Neuron (in vitro differentiated cells): ENCODE data around the gene PHF21B.
"Not testable (repeated sequence)": the region's sequence is repeated elsewhere in the genome, so short reads cannot be mapped to it uniquely, and the experiment has no call there.

Experiments used
- H2AFZ ChIP-seq: one replicate; pipeline ENCODE4 v1.6.1; 2013; ENCODE audit warnings: low read depth, mild to moderate bottlenecking, inconsistent platforms, low read length, moderate library complexity
- H3K27me3 ChIP-seq: one replicate; pipeline ENCODE4 v1.6.1; 2013; ENCODE audit warnings: low read length; ENCODE audit not compliant: insufficient read depth
- H3K36me3 ChIP-seq: one replicate; pipeline ENCODE4 v1.6.1; 2013; ENCODE audit warnings: low read length; ENCODE audit not compliant: insufficient read depth
- H3K4me1 ChIP-seq: one replicate; pipeline ENCODE4 v1.6.1; 2013; ENCODE audit warnings: low read length; ENCODE audit not compliant: insufficient read depth
- H3K4me3 ChIP-seq: 2 replicates; pipeline ENCODE4 v1.5.1; 2013; ENCODE audit warnings: mild to moderate bottlenecking, low read length, moderate library complexity
- H3K9me3 ChIP-seq: one replicate; pipeline ENCODE4 v1.6.1; 2013; ENCODE audit warnings: low read length

PHF21B gene

DNA sequence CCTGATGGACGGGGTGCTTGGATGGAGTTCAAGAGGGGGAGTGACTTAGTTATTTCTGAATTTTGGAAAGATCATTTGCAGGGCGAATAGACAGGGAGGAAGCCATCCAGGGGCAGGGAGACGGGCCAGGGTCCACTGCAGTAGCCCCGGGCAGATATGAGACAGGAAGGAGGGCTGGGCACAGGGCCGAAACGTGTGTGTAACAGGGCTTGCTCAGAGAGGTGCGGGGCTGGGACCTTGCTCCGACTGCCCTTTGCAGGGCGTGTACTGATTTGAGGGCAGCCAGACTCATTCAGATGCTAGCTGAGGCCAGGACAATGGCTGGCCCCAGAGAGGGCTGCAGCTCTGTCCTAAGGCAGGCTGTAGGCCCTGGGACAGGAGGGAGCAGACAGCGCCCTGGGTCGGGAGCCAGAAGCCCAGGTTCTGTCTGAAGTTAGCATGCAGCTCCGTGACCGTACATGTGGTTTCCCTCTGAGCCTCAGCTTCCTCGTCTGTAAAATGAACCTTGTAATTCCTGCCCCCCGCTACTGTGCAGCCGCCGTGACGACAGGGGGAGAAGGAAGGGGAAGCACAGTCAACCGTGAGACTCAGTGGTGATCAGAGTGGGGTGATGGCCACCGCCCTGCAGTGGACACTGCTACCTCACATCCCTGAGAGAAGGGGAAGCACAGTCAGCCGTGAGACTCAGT lies 103.4 kb downstream of the PHF21B start:
- H3K9me3 ChIP-seq = peaks cover 18% of the 10 kb centered on the region
- H3K27me3 ChIP-seq = no peaks in the 10 kb centered on the region
- no peak overlapping the region for H3K4me3 ChIP-seq
- peaks cover 87% of the 10 kb centered on the region for H3K36me3 ChIP-seq
- no peaks in the 10 kb centered on the region for H3K4me1 ChIP-seq
- no peak overlapping the region for H2AFZ ChIP-seq

DNA sequence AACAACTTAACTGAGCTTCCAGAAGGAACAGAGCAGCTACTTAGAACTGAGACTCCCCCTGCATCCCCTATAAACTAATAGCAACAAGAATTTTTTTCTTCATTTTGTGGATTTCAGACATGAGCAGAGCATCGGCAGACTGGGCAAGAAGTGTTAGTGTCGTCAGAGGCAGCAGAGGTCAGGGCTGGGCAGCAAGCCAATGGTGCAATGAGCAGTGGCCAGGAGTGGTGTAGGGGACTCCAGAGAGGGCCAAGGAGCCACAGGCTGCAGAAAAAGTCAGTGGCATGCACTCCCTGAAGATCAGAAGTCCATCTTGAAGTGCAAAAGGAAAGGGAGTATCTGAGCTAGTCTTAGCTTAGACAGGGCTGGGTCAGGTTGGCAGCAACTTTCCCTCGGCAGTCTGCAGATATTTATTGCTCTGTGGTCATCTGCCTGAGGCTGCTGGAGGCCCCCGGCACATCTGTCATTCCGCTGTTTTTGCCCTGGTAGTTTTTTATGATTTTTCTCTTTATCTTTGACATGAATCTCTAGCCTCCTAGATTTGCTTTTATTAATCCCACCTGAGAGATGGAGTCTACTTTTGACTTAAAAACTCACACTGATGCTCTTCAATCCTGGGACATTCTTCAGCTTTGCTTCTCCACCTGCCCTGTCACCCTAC lies 105.2 kb downstream of the PHF21B start:
- H3K36me3 ChIP-seq = peaks cover 87% of the 10 kb centered on the region
- peaks cover 18% of the 10 kb centered on the region for H3K9me3 ChIP-seq
- H3K27me3 ChIP-seq, H2AFZ ChIP-seq, H3K4me3 ChIP-seq, H3K4me1 ChIP-seq: not testable (repeated sequence)

GRCh38 chr22:44903164-44903563 lies 106.6 kb downstream of the PHF21B start:
- Histone ChIP-seq H3K9me3 (peaks cover 18% of the 10 kb centered on the region), H3K36me3 (peaks cover 76% of the 10 kb centered on the region)
- not testable (repeated sequence) for H3K4me3 ChIP-seq, H2AFZ ChIP-seq, H3K4me1 ChIP-seq, H3K27me3 ChIP-seq

DNA sequence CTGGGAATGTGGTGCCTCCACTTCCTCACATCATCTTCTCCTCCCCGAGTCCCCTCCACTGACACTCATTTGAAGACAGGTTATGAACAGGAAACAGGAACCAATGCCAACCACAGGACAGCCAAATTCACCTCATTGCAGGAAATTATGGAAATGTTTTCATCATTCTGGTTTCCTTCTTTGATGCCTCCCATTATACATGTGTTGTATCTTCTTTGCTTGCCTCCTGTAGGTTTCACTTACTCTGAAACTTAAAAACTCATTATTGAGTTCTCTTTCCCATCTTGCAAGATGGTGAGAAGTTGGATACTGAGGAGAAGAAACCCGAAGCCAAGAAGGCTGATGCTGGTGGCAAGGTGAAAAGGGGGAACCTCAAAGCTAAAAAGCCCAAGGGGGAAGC lies 108.5 kb downstream of the PHF21B start:
- Histone ChIP-seq H2AFZ (no peak overlapping the region), H3K36me3 (peaks cover 64% of the 10 kb centered on the region), H3K9me3 (peaks cover 15% of the 10 kb centered on the region), H3K27me3 (no peaks in the 10 kb centered on the region), H3K4me1 (no peaks in the 10 kb centered on the region), H3K4me3 (no peak overlapping the region)

- H3K27me3 ChIP-seq = no peaks in the 10 kb centered on the region
- H3K4me3 ChIP-seq = no peak overlapping the region
- peaks cover 69% of the 10 kb centered on the region for H3K36me3 ChIP-seq
- peaks cover 12% of the 10 kb centered on the region for H3K9me3 ChIP-seq
- peaks cover 2% of the 10 kb centered on the region for H3K4me1 ChIP-seq
- H2AFZ ChIP-seq = no peak overlapping the region
Observed at GRCh38 chr22:44898236-44898635, 111.6 kb downstream of the PHF21B start.

DNA sequence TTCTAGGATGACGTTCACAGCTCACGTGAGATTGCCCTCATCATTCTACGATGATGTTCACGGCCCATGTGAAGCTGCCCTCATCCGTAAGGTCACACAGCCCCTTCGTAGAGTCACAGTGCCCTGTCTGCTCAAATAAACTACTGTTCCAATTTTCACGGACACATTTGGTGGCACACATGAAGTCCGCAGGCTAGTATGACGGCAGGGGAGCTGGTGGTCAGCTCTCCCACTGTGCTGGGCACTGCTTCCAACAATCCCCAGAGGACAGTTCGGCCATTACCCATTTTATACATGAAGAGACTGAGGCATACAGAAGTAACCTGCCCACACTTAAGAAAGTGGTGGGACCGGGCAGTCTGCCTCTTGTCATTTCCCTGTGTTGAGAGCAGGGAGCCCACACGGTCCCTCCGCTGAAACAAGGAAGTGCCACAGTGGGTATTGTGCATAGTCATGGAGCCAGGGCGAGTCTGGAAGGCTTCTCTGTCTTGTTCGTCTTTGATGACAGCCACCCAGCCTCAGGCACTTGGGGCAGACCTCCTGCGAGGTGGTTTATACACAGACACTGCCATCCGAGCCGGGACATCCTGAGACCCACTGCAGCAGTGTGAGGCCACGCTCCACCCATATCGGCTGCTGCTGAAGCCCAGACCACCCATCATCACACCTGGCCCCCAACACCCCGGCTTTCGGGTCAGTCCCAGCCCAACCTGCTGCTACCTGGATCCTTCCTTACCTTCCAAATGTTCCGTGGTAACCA lies 114.3 kb downstream of the PHF21B start:
- Histone ChIP-seq H2AFZ (no peak overlapping the region), H3K9me3 (no peaks in the 10 kb centered on the region), H3K4me1 (peaks cover 2% of the 10 kb centered on the region), H3K27me3 (no peaks in the 10 kb centered on the region), H3K4me3 (no peak overlapping the region), H3K36me3 (peaks cover 69% of the 10 kb centered on the region)

- H3K9me3 ChIP-seq = no peaks in the 10 kb centered on the region
Observed at GRCh38 chr22:44894782-44895181, 115.0 kb downstream of the PHF21B start.

GRCh38 chr22:44894321-44894720 lies 115.5 kb downstream of the PHF21B start:
- peaks cover 69% of the 10 kb centered on the region for H3K36me3 ChIP-seq

More at GRCh38 chr22:44894782-44895181, 115.0 kb downstream of the PHF21B start:
- Histone ChIP-seq H3K27me3 (no peaks in the 10 kb centered on the region), H3K36me3 (peaks cover 67% of the 10 kb centered on the region), H2AFZ (no peak overlapping the region), H3K4me3 (no peak overlapping the region), H3K4me1 (peaks cover 2% of the 10 kb centered on the region)

DNA sequence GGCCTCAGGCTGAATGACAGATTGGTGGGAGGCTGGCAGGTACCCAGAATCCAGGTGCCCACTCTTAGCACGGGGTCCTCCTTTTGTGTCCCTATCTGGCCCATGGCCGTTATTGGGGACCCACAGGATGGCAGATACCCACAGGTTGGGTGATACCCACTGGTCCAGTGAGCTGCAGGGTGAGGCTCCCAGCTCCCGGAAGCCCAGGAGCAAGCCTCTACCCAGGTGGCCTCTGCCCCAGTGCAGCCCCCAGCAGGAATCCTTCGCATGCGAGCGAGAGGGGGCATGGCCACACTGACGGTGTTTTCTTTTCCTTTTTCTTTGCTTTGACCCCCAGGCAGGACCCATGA lies 116.1 kb downstream of the PHF21B start:
- no peaks in the 10 kb centered on the region for H3K9me3 ChIP-seq
- no peak overlapping the region for H3K4me3 ChIP-seq
- peaks cover 74% of the 10 kb centered on the region for H3K36me3 ChIP-seq
- no peak overlapping the region for H2AFZ ChIP-seq
- H3K27me3 ChIP-seq = no peaks in the 10 kb centered on the region
- H3K4me1 ChIP-seq = peaks cover 2% of the 10 kb centered on the region

More at GRCh38 chr22:44894321-44894720, 115.5 kb downstream of the PHF21B start:
- no peaks in the 10 kb centered on the region for H3K27me3 ChIP-seq
- peaks cover 2% of the 10 kb centered on the region for H3K4me1 ChIP-seq
- no peak overlapping the region for H3K4me3 ChIP-seq
- H2AFZ ChIP-seq = no peak overlapping the region
- no peaks in the 10 kb centered on the region for H3K9me3 ChIP-seq

DNA sequence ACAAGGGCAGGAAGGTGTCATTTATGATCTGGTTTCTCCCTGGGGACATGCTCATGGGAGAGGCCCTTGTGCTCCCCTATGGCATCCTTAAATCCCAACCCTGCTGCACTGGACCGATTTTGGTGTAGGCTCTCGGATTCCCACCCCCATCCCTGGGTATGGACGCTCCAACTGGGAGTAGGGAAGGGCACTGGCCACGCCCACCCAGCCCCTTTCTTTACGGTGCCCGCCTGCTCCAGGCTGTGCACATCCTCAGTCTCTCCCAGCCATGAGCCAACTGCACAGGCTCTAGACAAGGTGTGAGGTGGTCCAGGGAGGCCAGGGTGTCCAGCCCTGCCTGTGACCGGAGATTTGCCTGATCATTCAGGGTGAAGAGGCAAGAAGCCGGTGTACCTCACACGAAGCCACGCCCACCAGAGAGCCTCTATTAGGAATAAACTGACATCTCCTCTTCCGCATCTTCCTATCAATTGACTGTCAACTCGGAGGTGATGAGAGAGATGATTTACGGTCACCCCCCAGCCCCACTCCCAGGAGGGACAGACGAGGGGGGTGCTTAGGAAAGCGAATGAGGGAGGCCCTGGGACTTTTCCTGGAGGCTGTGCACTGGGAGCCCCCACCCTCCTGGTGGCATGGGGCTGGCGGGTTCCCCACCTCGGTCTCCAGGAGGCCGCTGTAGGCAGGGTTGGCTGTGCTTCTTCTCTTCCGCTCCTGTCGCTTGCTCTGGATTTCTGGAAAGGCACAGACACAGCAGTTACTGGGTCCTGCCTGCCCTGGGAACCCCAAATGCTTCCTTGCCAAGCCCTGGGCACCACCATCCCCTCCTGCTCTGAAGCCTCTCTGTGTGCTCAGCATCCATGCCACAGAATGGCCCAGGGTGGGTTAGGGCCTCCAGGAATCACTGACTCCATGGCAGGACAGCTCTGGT lies 116.7 kb downstream of the PHF21B start:
- Histone ChIP-seq H3K27me3 (no peaks in the 10 kb centered on the region), H3K4me3 (no peak overlapping the region), H3K36me3 (peaks cover 81% of the 10 kb centered on the region), H2AFZ (no peak overlapping the region), H3K9me3 (no peaks in the 10 kb centered on the region), H3K4me1 (peaks cover 2% of the 10 kb centered on the region)

DNA sequence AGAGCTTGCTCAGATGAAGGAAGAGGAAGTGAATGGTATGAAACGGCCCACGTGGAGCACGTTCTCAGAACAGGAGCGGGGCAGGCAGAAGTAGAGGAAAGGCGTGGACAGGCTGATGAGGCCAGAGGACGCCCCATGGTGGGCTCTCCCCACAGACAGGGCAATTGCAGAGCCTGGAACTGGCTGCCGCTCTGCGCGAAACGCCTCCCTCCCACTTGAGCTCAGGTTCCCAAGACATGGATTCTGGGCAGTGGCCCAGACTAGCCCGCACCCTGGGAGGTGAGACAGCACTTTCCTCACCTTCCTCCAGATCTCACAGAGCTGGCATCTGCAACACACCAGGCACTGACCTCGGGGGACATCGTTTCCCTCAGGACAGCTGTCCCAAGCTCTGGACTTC lies 117.6 kb downstream of the PHF21B start:
- Histone ChIP-seq H3K9me3 (no peaks in the 10 kb centered on the region), H3K27me3 (no peaks in the 10 kb centered on the region), H3K4me1 (peaks cover 2% of the 10 kb centered on the region), H3K36me3 (peaks cover 84% of the 10 kb centered on the region), H3K4me3 (no peak overlapping the region), H2AFZ (no peak overlapping the region)

DNA sequence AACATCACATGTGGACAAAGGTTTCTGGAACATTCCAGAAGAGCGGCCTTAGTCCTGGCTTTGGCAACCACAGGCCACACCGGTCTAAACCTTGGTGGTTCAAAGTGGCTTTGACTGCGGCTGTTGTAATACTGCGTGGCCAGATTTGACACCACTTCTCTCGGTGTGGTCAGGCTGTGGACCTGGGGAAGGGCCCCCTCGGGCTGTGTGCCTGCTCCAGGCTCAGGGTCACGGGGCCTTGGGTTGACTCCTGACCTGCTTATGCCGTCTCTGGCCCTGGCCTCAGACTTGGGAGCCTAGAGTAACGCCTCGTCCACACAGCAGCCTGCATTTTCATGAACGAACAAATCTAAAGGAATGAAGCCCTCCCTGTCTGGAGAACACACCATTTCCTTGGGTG lies 118.0 kb downstream of the PHF21B start:
- no peak overlapping the region for H3K4me3 ChIP-seq
- peaks cover 82% of the 10 kb centered on the region for H3K36me3 ChIP-seq
- H2AFZ ChIP-seq = no peak overlapping the region

More for the DNA sequence above, 118.0 kb downstream of the PHF21B start:
- Histone ChIP-seq H3K27me3 (no peaks in the 10 kb centered on the region), H3K4me1 (peaks cover 2% of the 10 kb centered on the region), H3K9me3 (no peaks in the 10 kb centered on the region)
